NCI-H82 treated with DMSO at 0.1 percent for 48 hours (cell line): ENCODE data around the gene SMIM45.

Experiments used
- DNase-seq: peaks from one replicate; lab custom pipeline; 2025; ENCODE audit not compliant: unreplicated experiment; lab: John Stamatoyannopoulos, UW

SMIM45 gene

GRCh38 chr22:41968601-41969000, 16.7 kb downstream of the SMIM45 start:
- no peak for DNase-seq

DNA sequence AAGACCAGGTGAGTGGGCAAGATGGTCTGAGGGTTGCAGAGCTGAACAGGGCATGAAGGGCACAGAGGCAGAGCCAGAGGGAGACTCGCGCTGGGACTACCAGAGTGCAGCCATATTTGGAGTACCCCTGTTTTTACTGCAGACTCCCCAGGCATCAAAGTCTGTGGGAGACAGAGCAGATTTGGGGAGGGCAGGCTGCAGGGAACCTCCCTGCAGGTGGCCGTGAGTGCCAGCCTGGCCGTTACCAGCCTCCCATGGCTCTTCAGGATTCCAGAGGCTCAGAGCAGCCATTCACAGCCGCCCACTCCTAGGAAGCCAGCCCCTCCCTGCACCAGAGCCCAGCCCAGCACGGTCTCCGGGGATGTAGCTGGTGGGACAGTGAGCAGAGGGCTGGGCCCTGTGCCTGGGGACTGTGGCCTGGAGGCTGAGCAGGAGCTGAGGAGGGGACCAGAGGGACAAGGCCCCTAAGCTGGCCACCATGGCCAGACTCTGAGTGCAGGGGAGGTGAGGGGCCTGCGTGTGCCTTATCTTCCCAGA, 17.2 kb downstream of the SMIM45 start, which contains the start of gene SEPTIN3:
TSS of gene SEPTIN3 (plus strand) at position 334 of the 537 bp plus-strand sequence. CDS start 2,050 bp downstream, outside the sequence.
- DNase-seq = no peak

GRCh38 chr22:41970601-41971000, 18.7 kb downstream of the SMIM45 start:
- DNase-seq = no peak

DNA sequence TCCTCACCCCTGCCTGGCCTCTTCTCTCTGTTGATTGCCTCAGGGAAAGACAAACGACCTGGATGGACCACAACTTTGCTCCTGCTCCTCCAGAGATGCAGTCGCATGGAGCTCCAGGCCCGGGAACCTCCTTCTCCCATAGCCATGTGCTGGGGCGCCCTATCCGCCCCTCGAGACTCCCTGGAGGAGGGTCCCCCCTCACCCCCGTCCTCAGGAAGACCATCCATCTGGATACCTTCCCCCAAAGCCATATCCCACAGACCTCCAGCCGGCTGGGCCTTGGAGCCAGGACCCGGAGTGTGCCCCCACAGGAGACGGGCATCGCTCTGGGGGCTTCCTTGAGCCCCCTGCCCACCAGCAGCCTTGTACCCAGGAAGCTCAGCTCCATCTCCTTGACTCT, 19.5 kb downstream of the SMIM45 start:
- DNase-seq = no peak

DNA sequence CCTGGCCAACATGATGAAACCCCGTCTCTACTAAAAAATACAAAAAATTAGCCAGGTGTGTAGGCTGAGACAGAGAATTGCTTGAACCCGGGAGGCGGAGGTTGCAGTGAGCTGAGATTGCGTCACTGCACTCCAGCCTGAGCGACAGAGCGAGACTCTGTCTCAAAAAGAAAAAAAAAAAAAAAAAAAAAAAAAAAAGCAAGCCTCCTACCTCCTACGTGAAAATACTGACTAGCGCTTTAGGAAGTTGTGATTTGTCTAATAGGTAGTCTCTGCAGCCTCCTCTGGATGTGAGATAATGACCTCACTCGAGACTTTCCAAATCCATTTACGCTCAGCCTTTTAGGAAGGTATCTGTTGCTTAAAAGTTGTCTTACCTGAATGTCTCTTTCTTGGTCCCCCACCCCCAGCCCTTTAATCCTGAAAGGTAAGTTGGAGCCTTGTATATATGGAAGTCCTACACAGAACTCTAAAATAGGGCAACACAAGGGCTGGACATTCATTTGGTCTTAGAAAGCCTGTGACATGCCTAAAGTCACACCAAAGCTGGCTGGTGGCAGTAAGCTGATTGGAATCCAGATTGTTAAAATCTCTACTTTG, 22.8 kb downstream of the SMIM45 start:
- DNase-seq = no peak

DNA sequence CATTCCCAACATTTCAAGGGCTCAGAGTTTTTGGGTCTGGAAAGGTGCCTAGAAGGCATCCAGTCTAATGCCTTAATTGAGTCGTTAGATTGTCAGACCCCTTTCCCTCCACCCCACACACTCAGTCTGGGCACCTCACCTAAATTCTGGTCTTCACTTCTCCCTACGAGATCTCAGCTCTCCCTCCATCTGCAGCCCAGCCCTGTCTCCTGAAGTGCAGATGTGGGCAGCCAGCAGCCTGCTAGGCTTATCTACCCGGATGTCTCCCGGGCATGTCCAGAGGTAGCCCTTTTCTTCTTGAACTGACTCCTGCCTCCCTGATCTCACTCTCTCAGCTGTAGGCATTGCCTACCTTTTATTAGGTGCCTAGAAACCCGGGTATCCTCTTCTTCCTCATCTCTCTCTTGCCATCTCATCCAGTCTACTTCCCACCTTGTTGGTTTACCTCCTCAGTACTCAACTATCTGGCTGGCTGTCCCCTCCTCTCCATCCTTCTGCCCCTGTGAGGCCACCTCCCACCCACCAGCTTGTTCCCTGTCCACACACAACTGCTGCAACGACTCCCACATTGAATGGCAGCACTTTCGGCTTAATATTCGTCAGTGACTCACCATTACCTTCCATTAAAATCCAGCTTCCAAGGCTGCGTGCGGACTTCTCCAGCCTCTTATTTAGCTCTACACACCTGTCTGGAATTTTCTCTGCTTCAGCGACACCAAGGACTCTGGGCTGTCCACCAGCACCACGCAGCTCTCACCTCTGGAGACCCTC, 23.5 kb downstream of the SMIM45 start:
- DNase-seq = no peak

- DNase-seq = no peak
Observed at GRCh38 chr22:41976070-41976901, 24.3 kb downstream of the SMIM45 start.

DNA sequence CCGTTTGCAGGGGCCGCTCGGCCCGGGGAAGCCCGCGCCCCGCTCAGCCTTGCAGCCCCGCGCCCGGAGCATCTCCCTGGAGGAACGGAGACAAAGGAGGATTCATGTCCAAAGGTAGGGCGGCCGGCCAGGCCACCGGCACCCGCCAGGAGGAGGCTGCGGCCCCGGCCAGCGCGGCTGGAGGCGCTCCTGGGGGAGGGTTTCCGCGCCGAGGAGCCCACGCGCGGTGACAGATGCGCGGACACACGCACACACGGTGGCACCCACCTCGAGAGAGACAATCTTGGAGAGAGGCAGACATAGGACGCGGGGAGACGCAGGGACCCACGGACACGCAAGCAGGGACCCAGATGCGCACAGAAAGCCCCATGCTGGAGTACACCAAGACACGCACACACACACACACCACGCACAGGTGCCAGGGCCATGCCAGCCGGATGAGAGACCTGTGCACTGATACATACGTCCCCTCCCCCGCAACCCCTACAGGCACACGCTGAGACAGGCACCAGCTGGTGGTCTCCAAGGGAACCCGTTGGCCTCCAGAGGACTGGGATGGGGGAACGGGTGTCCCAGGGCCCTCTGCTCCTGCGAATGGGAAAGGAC, 25.1 kb downstream of the SMIM45 start:
- DNase-seq = no peak

- no peak for DNase-seq
Observed at GRCh38 chr22:41978732-41979131, 26.8 kb downstream of the SMIM45 start.

- no peak for DNase-seq
Observed at GRCh38 chr22:41979423-41980250, 27.7 kb downstream of the SMIM45 start.

GRCh38 chr22:41982865-41983264, 30.9 kb downstream of the SMIM45 start:
- DNase-seq = no peak

DNA sequence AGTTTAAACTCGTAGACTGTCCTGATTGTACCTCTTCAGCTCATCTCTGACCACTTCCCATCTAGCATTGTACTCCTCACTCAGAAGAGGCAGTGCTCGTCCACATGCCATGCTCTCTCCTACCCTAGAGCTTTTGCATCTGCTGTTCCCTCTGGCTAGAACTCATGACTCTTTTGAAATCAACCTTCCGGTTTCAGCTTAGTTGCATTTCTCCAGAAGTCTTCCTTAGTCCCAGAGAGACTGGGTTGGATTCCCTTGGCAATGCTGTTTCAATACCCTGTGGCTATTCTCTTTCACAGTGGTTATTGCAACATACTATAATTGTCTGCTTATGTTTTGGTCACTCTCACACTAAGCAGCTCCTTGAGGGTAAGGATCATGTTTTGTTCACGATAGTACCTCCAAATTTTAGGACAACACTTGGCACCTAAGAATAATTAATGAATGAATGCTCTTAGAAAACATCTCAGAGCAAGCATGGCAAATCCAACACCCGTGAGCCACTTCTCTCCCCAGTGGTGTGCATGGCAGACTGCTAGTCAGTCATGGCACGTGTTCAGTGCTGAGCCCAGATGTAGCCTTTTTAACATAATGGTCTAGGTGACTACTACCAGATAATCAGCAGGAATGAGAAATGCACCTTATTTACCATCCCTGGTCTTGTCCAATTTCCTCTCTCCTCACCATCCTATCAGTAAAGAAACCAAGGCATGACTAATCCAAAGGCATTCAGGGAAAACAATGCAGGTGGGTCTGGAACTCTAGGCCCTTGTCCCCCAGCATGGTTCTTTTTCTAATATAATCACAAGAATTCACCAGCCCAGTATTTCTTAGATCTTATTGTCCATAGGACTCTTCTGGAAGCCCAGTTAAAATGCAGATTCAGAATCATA, 31.8 kb downstream of the SMIM45 start:
- no peak for DNase-seq

GRCh38 chr22:41987276-41987675, 35.3 kb downstream of the SMIM45 start:
- no peak for DNase-seq

DNA sequence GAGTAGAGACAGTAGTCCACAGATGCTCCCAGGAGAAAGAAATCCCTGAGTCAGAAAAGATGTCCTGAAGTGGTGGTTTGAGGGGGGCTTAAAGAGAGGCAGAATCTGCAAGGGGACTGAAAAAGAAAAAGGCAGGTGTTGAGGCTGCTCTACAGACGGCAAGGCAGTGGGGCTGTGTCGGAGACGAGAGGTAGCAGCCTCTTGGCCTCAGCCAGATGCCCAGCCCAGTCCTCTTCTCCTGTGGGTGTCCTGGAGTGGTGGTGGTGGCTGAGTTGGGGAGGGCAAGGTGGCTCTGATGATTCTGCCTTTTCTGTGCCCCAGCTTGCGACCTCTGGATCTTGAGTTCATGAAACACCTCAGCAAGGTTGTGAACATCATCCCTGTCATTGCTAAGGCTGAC, 37.3 kb downstream of the SMIM45 start:
- no peak for DNase-seq

DNA sequence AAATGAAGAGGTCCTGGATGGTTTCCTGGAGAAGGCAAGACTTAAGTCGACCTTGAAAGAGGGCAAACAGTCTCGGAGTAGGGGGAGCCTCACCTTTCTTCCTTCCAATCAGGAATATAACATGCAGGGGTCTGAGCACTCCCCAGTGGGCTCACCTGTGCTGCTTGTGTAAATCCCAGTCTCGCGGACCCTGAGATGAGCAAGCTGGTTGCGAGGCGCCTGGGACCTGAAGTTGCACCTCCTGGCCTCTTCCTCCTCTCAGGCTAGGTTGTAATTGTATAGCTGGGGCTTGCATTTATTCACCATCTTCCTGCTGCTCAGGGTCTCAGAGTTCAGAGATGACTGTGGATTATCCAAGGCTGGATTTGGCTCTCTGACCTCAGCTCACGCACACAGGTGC, 39.2 kb downstream of the SMIM45 start:
- DNase-seq = no peak

DNA sequence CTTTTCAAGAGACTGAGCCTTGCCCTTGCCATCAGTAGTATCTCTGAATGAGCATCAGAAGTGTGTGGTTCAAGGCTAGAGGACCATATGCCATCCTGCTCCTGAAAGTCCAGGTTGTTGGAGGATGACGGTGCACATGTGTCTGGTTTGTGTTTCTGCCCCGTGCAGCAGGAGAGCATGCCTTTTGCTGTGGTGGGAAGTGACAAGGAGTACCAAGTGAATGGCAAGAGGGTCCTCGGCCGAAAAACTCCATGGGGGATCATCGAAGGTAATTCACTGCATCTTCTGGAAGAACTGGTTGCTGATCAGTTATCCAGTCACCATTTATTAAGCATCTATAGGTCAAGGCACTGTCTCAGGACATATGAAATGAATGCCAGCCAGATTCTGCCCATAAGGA, 40.5 kb downstream of the SMIM45 start:
- no peak for DNase-seq

DNA sequence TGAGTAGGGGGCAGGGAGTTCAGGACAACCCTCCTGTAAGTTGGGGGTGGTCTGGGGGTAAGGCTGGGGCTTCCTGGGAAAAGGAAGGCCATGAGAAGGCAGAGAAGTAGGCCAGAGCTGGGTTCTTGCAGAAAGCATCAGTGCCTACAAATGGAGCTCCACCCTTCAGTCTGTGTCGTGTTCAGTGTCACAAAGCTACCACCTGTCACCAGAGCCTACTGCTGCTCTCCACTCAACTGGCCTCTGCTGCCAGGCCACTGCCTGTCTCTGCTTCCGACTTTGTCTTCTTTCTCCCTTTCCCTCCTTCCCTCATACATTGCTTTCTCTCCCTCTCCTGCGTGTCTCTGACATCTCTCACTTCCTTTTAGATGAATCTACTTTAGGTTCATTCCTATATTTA, 43.3 kb downstream of the SMIM45 start:
- no peak for DNase-seq

- no peak for DNase-seq
Observed at GRCh38 chr22:41996826-41997225, 44.9 kb downstream of the SMIM45 start.
